Muscle of arm (tissue), 14 donors: ENCODE data around the gene PCDHA1. TPM values are rescaled to one million over a fixed set of nuclear protein-coding genes. Genes with fewer than 3 reads are reported as not detected.
"Not testable (repeated sequence)": the region's sequence is repeated elsewhere in the genome, so short reads cannot be mapped to it uniquely, and the experiment has no call there.

ENCODE experiments used
- DNase-seq: peaks from one replicate; pipeline ENCODE4 v3.0.0-alpha.2; 2013
- long read RNA-seq, 11 donors: transcript quantifications; one replicate each; lab custom pipeline, GENCODE V29; 2026
- polyA plus RNA-seq, 12 donors: library from polyadenylated mRNA; unstranded; fragments of 120-200 nt; gene quantifications; one replicate each; pipeline ENCODE4 v1.2.1, GENCODE V29; 2013; ENCODE audit not compliant: insufficient read length in 12 of 12

Gene PCDHA1
- under 1 TPM in 4 of 12 donors, not detected in 8; 0.04 to 0.12 (median 0.07) TPM for polyA plus RNA-seq
- long read RNA-seq, donor 1, partial matches to known transcripts = 0 of 2 reads
- long read RNA-seq, donor 1, other reads (novel, unspliced or antisense) = 0 of 2 reads
- long read RNA-seq, donor 2 = 0 reads
- long read RNA-seq, donor 3 = 0 reads
- long read RNA-seq, donor 4 = 0 reads
- long read RNA-seq, donor 5 = 0 reads
- long read RNA-seq, donor 6 = 0 reads
- long read RNA-seq, donor 7 = 0 reads
- long read RNA-seq, donor 8 = 0 reads
- long read RNA-seq, donor 9 = 0 reads
- long read RNA-seq, donor 10 = 0 reads
- long read RNA-seq, donor 11 = 0 reads

DNA sequence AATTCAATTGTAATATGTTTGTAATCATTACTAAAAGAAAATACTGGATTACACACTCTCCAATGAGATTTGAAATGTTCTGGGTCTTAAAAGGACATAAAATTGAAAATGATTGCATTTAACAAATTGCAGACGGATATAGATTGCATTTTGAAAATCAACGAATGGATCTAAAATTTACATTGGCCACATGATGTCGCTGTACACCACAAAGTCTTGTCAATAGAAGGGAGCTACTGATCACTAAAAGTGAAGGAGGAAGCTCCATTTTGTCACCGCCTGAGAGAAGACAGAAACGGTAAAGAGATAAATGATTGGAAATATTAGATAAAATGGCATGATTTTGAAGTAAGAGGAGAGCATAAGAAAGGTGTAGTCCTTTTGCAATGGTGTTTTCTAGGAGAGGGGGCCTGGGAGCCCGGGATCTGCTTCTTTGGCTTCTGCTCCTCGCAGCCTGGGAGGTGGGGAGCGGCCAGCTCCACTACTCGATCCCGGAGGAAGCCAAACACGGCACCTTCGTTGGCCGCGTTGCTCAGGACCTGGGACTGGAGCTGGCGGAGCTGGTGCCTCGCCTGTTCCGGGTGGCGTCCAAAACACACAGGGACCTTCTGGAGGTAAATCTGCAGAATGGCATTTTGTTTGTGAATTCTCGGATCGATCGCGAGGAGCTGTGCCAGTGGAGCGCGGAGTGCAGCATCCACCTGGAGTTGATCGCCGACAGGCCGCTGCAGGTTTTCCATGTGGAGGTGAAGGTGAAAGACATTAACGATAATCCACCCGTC lies at the start of gene PCDHA1:
Gene PCDHA1, plus strand, starts transcription at position 236 of the 782 bp plus-strand sequence.
- DNase-seq = no peak

DNA sequence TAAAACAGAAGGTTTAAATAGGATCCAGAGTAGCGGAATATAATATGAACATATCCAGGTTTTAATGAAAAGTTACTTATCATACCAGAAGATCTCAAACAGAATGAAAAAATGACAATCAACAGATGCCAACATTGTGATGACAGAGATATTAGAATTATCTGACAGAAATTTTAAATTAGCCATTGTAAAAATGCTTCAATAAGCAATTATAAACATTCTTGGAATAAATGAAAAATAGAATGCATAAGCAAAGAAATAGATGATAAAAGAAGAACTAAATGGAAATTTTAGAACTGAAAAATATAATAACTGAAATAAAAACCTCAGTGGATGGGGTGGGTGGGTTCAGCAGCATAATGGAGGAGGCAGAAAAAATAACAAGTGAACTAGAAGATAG lies 48.5 kb upstream of the PCDHA1 start:
- DNase-seq = no peak

- DNase-seq = no peak
Observed at GRCh38 chr5:140741967-140742366, 44.0 kb upstream of the PCDHA1 start.

DNA sequence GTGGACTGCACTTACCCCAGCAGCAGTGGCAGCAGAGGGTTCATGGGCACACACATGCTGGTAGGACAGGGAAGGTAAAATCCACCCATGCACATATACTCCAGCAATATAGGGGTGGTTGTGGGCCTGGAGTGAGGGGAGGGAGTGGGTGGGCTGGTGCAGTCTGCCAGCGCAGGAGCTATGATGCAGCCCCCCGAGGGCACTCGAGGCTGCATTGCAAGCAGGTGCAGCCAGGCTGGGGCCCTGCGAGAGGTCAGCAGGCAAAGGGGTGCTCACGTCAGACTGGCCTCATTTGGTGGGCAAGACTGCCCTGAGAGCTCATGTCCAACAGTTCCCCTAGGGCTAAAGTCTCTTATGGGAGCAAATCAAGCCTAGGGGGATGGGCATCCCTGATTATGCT lies 32.4 kb upstream of the PCDHA1 start:
- DNase-seq = no peak

DNA sequence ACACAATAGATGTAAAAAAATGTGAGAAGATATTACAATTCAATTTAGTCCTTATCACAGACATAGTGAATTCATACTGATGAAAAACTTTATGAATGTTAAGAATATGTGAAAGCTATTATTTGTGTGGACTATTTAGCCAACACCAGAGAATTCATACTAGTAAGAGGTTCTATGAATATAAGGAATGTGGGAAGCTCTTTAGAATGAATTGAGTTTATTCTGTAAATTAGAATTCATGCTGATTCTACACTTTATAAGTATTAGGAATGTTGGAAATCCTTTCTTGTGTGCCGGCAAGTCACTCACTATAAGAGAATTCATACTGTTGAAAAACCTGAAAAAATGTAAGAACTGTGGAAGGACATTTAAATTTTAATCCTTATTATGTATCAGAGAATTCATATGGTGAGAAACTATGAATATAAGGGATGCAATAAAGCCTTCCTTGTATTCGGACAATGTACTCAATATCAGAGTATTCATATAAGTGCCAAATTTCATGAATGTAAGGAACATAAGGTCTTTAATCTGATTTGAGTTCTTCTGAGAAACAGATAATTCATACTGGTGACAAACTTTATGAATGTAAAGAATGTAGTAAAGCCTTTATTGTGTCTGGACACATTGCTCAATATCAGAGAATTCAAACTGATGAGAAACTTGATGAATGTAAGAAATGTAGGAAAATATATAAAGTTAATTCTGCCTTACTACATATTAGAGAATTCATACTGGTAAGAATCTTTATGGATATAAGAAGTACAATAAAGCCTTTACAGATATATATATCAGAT lies 21.6 kb upstream of the PCDHA1 start:
- DNase-seq = no peak

DNA sequence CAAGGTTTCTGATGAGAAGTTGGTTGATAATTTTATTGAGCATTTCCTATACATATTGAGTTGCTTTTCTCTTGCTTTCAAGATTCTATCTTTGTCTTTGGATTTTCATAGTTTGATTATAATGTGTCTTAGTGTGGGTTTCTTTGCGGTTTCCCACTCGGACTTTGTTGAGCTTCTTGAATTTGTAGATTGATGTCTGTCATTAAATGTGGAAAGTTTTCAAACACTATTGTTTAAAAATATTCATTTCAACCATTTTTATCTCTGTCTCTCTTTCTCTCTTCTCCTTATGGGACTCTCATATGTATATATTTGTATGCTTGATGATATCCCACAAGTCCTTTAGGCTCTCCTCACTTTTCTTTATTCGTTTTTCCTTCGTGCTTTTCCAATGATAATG lies 18.5 kb upstream of the PCDHA1 start:
- no peak for DNase-seq

DNA sequence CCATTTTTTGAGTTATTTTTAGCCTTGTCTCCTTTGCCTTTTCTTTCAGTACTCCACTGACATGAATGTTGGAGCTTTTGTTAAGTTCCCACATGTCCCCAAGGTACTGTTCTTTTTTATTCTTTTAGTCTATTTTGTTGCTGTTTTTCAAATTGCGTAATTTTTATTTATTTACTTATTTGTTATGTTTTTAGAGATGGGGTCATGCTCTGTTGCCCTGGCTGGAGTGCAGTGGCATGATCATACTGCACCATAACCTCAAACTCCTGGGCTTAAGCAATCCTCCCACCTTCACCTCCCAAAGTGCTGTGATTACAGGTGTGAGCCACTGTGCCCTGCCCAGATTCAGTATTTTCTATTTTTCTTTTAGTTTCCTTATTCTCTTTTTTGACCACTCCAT lies 5.4 kb upstream of the PCDHA1 start:
- no peak for DNase-seq

DNA sequence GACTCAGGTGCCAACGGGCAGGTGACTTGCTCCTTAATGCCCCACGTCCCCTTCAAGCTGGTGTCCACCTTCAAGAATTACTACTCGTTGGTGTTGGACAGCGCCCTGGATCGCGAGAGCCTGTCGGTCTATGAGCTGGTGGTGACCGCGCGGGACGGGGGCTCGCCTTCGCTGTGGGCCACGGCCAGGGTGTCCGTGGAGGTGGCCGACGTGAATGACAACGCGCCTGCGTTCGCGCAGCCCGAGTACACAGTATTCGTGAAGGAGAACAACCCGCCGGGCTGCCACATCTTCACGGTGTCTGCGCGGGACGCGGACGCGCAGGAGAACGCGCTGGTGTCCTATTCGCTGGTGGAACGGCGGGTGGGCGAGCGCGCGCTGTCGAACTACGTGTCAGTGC lies 1.5 kb downstream of the PCDHA1 start:
- not testable (repeated sequence) for DNase-seq

- not testable (repeated sequence) for DNase-seq
Observed at GRCh38 chr5:140787849-140788504, 2.0 kb downstream of the PCDHA1 start.

- DNase-seq = no peak
Observed at GRCh38 chr5:140791089-140791488, 5.1 kb downstream of the PCDHA1 start.

GRCh38 chr5:140794595-140795258 lies 8.8 kb downstream of the PCDHA1 start, which contains the start of gene PCDHA2:
Gene PCDHA2, plus strand, starts transcription at chr5:140794852.
- DNase-seq = no peak

GRCh38 chr5:140795259-140795641 lies 9.3 kb downstream of the PCDHA1 start:
- no peak for DNase-seq

DNA sequence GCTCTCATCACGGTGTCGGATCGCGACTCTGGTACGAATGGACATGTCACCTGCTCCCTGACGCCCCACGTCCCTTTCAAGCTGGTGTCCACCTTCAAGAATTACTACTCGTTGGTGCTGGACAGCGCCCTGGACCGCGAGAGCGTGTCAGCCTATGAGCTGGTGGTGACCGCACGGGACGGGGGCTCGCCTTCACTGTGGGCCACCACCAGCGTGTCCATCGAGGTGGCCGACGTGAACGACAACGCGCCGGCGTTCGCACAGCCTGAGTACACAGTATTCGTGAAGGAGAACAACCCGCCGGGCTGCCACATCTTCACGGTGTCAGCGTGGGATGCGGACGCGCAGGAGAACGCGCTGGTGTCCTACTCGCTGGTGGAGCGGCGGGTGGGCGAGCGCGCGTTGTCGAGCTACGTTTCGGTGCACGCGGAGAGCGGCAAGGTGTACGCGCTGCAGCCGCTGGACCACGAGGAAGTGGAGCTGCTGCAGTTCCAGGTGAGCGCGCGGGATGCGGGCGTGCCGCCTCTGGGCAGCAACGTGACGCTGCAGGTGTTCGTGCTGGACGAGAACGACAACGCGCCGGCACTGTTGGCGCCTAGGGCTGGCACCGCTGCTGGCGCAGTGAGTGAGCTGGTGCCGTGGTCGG lies 10.3 kb downstream of the PCDHA1 start:
- not testable (repeated sequence) for DNase-seq

GRCh38 chr5:140796718-140797095 lies 10.8 kb downstream of the PCDHA1 start:
- no peak for DNase-seq

- peak; percentile 5 for DNase-seq
Observed at GRCh38 chr5:140800816-140801493, 15.0 kb downstream of the PCDHA1 start, which contains the start of gene PCDHA3. Gene PCDHA3, plus strand, starts transcription at chr5:140801057.

DNA sequence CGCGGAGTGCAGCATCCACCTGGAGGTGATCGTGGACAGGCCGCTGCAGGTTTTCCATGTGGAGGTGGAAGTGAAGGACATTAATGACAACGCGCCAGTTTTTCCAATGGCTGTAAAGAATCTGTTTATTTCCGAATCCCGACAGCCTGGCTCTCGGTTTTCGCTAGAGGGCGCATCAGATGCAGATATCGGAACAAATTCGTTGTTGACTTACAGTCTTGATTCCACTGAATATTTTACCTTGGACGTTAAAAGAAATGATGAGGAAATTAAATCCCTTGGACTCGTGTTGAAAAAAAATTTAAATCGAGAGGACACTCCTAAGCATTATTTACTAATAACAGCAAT lies 15.5 kb downstream of the PCDHA1 start:
- DNase-seq = no peak

DNA sequence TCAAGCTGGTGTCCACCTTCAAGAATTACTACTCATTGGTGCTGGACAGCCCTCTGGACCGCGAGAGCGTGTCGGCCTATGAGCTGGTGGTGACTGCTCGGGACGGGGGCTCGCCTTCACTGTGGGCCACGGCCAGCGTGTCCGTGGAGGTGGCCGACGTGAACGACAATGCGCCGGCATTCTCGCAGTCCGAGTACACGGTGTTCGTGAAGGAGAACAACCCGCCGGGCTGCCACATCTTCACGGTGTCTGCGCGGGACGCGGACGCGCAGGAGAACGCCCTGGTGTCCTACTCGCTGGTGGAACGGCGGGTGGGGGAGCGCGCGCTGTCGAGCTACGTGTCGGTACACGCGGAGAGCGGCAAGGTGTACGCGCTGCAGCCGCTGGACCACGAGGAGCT lies 16.4 kb downstream of the PCDHA1 start:
- not testable (repeated sequence) for DNase-seq

- DNase-seq = no peak
Observed at GRCh38 chr5:140802781-140803271, 16.9 kb downstream of the PCDHA1 start.

DNA sequence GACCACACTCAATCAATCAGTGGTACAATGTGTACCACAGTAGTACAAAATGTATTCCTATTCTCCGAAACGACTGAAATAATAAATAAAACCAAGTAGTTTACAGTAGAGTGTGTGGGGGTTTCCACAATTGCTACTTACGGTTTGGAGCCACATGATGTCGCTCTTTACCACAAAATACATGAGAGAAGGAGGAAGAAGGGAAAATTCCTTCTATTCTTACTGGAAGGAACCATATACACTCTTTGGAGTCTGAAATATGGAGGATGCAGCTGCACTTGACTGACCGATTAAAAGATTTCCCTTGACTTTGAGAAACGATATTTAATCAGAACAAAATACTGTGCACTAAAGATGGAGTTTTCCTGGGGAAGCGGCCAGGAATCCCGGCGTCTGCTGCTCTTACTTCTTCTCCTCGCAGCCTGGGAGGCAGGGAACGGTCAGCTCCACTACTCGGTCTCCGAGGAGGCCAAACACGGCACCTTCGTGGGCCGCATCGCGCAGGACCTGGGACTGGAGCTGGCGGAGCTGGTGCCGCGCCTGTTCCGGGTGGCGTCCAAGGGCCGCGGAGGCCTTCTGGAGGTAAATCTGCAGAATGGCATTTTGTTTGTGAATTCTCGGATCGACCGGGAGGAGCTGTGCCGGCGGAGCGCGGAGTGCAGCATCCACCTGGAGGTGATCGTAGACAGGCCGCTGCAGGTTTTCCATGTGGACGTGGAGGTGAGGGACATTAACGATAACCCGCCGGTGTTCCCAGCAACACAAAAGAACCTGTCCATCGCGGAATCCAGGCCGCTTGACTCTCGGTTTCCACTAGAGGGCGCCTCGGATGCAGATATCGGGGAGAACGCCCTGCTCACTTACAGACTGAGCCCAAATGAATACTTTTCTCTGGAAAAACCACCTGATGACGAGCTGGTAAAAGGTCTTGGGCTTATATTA lies 21.2 kb downstream of the PCDHA1 start, which contains the start of gene PCDHA4:
Gene PCDHA4, plus strand, starts transcription at position 235 of the 942 bp plus-strand sequence.
- DNase-seq = no peak
